Kidney (tissue), 14 donors: Measurements from ENCODE around the gene FAM222B. TPM values are rescaled to one million over a fixed set of nuclear protein-coding genes. Genes with fewer than 3 reads are reported as not detected.

Experiments
- DNase-seq, 5 donors: peaks; one replicate each; pipeline ENCODE4 v3.0.0-alpha.2; 2013 to 2020
- FAIRE-seq: peaks from 2 replicates; lab custom pipeline; 2012; peaks lifted over from hg19 to GRCh38; lab: Jason Lieb, UNC
- H3K27ac ChIP-seq, 2 donors: one replicate each; pipeline ENCODE4 v1.7.0; 2013; ENCODE audit warnings: low read depth in 2 of 2, low read length in 2 of 2, inconsistent platforms in 1 of 2
- H3K27me3 ChIP-seq: one replicate; pipeline ENCODE4 v1.7.1; 2013; ENCODE audit warnings: low read length, inconsistent platforms; ENCODE audit not compliant: control insufficient read depth, insufficient read depth
- H3K36me3 ChIP-seq, 3 donors: one replicate each; pipeline versions ENCODE4 v1.7.0 to v1.7.1; 2013; ENCODE audit warnings: low read length in 3 of 3, control low read depth in 1 of 3, inconsistent platforms in 1 of 3; ENCODE audit not compliant: insufficient read depth in 3 of 3, control insufficient read depth in 2 of 3
- H3K4me1 ChIP-seq, 3 donors: one replicate each; pipeline versions ENCODE4 v1.7.0 to v1.7.1; 2013; ENCODE audit warnings: low read length in 3 of 3, inconsistent platforms in 1 of 3, low read depth in 1 of 3; ENCODE audit not compliant: control insufficient read depth in 2 of 3, insufficient read depth in 2 of 3
- H3K4me3 ChIP-seq, 3 donors: one replicate each; pipeline versions ENCODE4 v1.7.0 to v1.8.1; 2013; ENCODE audit warnings: low read length in 3 of 3, control low read depth in 1 of 3, inconsistent platforms in 1 of 3
- H3K9ac ChIP-seq, 3 donors: one replicate each; pipeline versions ENCODE4 v1.7.0 to v1.7.1; 2013; ENCODE audit warnings: low read length in 3 of 3, control low read depth in 1 of 3, inconsistent platforms in 1 of 3
- H3K9me3 ChIP-seq, 3 donors: one replicate each; pipeline versions ENCODE4 v1.7.0 to v1.7.1; 2013; ENCODE audit warnings: low read length in 3 of 3, control low read depth in 1 of 3, inconsistent platforms in 1 of 3; ENCODE audit not compliant: control insufficient read depth in 2 of 3, insufficient read depth in 1 of 3
- intact Hi-C: fragments of 100-400 bp; cut with DNase I; formaldehyde crosslinking; loops from one replicate; pipeline ENCODE4 v1.11.1; 2022
- polyA plus RNA-seq: library from polyadenylated mRNA; stranded (reverse); fragments of 350-450 nt; fragmentation: Illumina TruSeq; extraction: RNeasy Lipid Tissue Mini Kit (QIAGEN cat#74804); gene quantifications from one replicate; pipeline ENCODE4 v1.2.3, GENCODE V29; 2014; ENCODE audit warnings: low read depth, low replicate concordance; ENCODE audit not compliant: insufficient read depth
- total RNA-seq: library from RNA; stranded (reverse); fragmentation: NEBNext Ultra II Directional; extraction: Animal tissue kit (Norgen Biotek cat#: 25700); gene quantifications from one replicate; pipeline ENCODE4 v1.2.1, GENCODE V29; 2021
- TF ChIP-seq, protein P1 (sequence below): IDR thresholded peaks from 3 replicates; pipeline ENCODE4 v1.5.1; 2012; ENCODE audit warnings: mild to moderate bottlenecking, moderate library complexity, borderline replicate concordance; ENCODE audit not compliant: insufficient read depth; ENCODE audit errors: extremely low read depth
- donor health status: control.
- donor health status: control.
- donor health status: control.
- donor health status: control.
- donor health status: control.
- donor health status: DM: yes; HTN: yes; CAD: no.
- donor health status: Normal renal cell carcinoma (clear cell type).

Gene FAM222B
- total and polyA plus RNA-seq, 2 donors from 2014 or later = 13.0 to 31.0 TPM

DNA sequence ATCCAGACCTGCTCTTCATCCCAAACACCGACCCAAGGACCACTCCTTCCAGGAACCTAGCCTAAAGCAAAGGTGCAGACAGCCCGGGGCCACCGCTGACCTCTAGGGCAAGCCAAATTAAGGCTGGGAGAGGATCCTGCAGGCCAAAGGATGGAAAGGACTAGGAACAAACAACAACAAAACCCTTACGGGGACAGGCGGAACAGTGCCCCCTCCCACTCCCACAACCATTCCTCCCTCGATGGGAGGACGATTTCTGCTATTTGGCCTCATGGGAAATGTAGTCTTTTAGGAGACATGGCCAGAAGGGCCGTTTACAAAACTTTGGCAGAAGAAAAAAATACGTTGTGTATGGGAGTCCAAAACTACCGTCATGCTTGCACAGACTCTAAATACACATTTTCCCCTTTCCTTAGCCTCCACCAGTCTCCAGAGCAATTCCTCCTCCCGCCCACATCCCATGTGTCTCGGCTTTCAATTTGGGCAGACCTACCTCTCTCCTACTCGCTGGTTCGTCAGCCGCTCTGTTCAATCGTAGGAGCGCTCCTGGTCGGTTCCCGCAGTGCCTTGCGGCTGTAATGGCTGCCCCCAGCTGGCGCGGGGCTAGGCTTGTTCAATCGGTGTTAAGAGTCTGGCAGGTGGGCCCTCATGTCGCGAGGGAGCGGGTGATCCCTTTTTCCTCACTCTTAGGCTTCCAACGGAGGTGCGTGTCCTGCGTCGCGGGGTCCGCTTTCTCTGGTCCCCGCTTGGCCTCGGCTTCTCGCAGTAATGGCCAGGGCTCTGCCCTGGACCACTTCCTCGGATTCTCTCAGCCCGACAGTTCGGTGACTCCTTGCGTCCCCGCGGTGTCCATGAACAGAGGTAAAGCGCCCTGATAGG is 12.1 kb upstream of the FAM222B start, which contains the start of gene ERAL1:
TSS of gene ERAL1 (plus strand) at position 560 of the 879 bp plus-strand sequence. CDS start at position 579, 19 bp downstream.
- Histone ChIP-seq H3K9ac (peak within 1 kb of the TSS; percentile 93 to 96 (median 96)), H3K36me3 (peaks cover 7 to 18% (median 11%) of the 10 kb centered on the region in 3 donors), H3K4me1 (peaks cover 0 to 9% (median 5%) of the 10 kb centered on the region in 3 donors), H3K4me3 (peak within 1 kb of the TSS; percentile 93 to 97 (median 94)), H3K9me3 (no peaks in the 10 kb centered on the region), H3K27ac (peak within 1 kb of the TSS in 1 of 2 donors; percentile 79), H3K27me3 (no peaks in the 10 kb centered on the region)
- FAIRE-seq (no peak), DNase-seq (peak; percentile 86 to 96 (median 94))
- TF ChIP-seq, protein P1, sequence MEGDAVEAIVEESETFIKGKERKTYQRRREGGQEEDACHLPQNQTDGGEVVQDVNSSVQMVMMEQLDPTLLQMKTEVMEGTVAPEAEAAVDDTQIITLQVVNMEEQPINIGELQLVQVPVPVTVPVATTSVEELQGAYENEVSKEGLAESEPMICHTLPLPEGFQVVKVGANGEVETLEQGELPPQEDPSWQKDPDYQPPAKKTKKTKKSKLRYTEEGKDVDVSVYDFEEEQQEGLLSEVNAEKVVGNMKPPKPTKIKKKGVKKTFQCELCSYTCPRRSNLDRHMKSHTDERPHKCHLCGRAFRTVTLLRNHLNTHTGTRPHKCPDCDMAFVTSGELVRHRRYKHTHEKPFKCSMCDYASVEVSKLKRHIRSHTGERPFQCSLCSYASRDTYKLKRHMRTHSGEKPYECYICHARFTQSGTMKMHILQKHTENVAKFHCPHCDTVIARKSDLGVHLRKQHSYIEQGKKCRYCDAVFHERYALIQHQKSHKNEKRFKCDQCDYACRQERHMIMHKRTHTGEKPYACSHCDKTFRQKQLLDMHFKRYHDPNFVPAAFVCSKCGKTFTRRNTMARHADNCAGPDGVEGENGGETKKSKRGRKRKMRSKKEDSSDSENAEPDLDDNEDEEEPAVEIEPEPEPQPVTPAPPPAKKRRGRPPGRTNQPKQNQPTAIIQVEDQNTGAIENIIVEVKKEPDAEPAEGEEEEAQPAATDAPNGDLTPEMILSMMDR = peak; percentile 13
- intact Hi-C loops = no loop called here

DNA sequence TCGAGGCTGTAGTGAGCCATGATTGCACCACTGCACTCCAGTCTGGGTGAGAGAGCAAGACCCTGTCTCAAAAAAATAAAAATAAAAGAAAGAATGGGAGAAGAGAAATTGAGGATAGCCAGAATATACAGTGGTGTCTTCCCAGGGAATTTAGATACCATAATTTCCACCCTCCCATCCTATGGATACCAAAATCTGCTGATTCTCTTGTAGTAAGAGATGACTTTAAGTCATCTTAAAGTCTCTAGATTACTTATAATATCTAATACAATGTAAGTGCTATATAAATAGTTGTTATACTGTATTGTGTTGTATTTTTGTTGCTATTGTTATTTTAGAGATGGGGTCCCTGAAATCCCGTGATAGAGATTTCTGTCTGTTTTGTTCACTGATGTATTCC is 10.7 kb upstream of the FAM222B start:
- Histone ChIP-seq H3K9me3 (no peaks in the 10 kb centered on the region), H3K4me3 (no peak overlapping the region), H3K4me1 (peaks cover 0 to 9% (median 5%) of the 10 kb centered on the region in 3 donors), H3K36me3 (peaks cover 5 to 10% (median 6%) of the 10 kb centered on the region in 3 donors), H3K27ac (no peak overlapping the region), H3K9ac (no peak overlapping the region), H3K27me3 (no peaks in the 10 kb centered on the region)
- no peak for FAIRE-seq
- intact Hi-C loops = no loop called here
- TF ChIP-seq, protein P1 = no peak
- no peak for DNase-seq

DNA sequence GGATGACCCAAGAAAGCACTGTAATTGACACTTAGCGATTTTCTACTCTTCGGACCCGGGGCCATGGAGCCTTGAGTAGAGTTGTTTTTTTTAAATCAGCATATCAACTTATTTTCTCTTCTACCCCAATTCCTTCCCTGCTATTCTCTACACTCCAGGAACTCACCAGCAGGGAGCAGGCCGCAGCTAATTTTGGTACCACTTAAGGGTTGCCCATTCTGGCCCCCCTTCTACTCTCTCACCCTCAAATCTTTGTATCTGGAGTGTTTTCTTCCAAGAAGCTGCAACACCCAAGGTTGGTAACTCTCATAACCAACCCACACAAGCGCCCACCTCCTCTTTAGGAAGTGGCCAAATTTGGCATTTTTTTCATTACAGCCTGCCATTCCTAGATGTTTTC is 6.7 kb upstream of the FAM222B start:
- no peaks in the 10 kb centered on the region for H3K9me3 ChIP-seq
- intact Hi-C loops = no loop called here
- H3K36me3 ChIP-seq = no peaks in the 10 kb centered on the region
- H3K9ac ChIP-seq = no peak overlapping the region
- no peak for FAIRE-seq
- H3K27ac ChIP-seq = no peak overlapping the region
- TF ChIP-seq, protein P1 = no peak
- peaks cover 0 to 3% (median 0%) of the 10 kb centered on the region in 3 donors for H3K4me1 ChIP-seq
- DNase-seq = no peak
- no peak overlapping the region for H3K4me3 ChIP-seq
- H3K27me3 ChIP-seq = no peaks in the 10 kb centered on the region
